Spinal cord (tissue), 10 donors: ENCODE data around the gene TMEM250. TPM values are rescaled to one million over a fixed set of nuclear protein-coding genes. Genes with fewer than 3 reads are reported as not detected.

Source experiments
- DNase-seq, 6 donors: peaks; one replicate each; pipeline versions ENCODE4 v3.0.0 to v3.0.0-alpha.2; 2013 to 2015; ENCODE audit warnings: low spot score in 6 of 6, low read depth in 4 of 6
- H3K27ac ChIP-seq: one replicate; pipeline ENCODE4 v1.5.1; 2013; ENCODE audit warnings: low read depth, low read length, control low read depth
- H3K27me3 ChIP-seq: one replicate; pipeline ENCODE4 v1.6.1; 2013; ENCODE audit warnings: low read length; ENCODE audit not compliant: control insufficient read depth, insufficient read depth
- H3K36me3 ChIP-seq: one replicate; pipeline ENCODE4 v1.6.1; 2013; ENCODE audit warnings: low read length; ENCODE audit not compliant: control insufficient read depth, insufficient read depth
- H3K4me1 ChIP-seq: one replicate; pipeline ENCODE4 v1.6.1; 2013; ENCODE audit warnings: low read length; ENCODE audit not compliant: control insufficient read depth, insufficient read depth
- H3K4me3 ChIP-seq: one replicate; pipeline ENCODE4 v1.5.1; 2013; ENCODE audit warnings: low read depth, low read length, control low read depth
- H3K9me3 ChIP-seq: one replicate; pipeline ENCODE4 v1.6.1; 2013; ENCODE audit warnings: low read length; ENCODE audit not compliant: control insufficient read depth, insufficient read depth
- WGBS: methylation state at CpG from one replicate; pipeline ENCODE4 v1.1.5; 2013; ENCODE audit warnings: missing lambda C conversion rate; ENCODE audit not compliant: insufficient coverage; 5-methylcytosine and 5-hydroxymethylcytosine counted together
- polyA plus RNA-seq, 2 donors: library from polyadenylated mRNA; unstranded; fragments of 120-200 nt; gene quantifications; one replicate each; pipeline ENCODE4 v1.2.1, GENCODE V29; 2013; ENCODE audit not compliant: insufficient read length in 2 of 2
- total RNA-seq, 2 donors: library from RNA; depleted of rRNA in 1 of 2; stranded (reverse); fragments of 120-200 nt in 1 of 2; fragments of >200 nt in 1 of 2; gene quantifications; one replicate each; pipeline versions ENCODE4 v1.2.3 to v1.2.4, GENCODE V29; 2013 to 2014
- donor health status: healthy.

Gene TMEM250
- total and polyA plus RNA-seq, 4 donors = 14.1 to 27.2 (median 25.3) TPM

DNA sequence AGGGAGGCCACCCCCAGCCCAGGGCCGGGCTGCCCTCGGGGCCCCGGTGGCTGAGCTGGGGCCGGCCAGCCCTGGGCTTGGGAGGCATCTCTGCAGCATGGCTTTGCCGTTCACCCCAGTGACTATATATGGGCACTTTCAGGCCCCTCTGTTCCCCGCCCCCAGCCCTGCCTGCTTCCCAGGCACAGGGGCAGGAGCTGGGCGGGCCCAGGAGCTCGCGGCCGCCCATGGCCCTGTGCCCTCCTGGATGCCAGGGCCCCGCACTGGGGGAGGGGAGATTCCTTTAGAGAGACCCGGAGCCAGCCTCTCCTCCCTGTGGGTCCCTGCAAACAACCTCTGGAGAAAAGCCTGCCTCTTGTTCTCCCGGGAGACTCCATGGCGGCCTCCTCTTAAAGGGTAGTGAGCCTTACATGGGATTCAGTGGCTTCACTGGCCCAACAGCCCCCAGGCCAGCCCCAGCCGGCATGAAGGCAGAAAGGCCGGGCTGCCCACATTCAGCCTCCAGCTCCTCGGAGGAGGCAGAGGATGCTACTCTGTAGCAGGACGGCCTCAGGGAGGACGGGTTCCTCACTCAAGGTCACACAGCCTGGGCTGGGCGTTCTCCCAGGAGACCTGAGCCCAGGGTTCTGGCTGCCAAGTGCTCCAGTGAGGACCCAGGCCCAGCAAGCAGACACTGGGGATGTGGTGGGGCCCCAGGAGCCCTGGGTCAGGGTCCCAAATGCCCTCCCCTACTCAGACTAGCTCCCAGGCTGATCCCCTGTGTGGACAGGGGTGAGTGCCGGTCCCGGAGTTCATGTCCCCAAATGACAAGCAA lies 27.7 kb downstream of the TMEM250 start:
- Histone ChIP-seq H3K4me1 (peaks cover 86% of the 10 kb centered on the region), H3K4me3 (no peak overlapping the region), H3K9me3 (no peaks in the 10 kb centered on the region), H3K27me3 (no peaks in the 10 kb centered on the region), H3K36me3 (peaks cover 33% of the 10 kb centered on the region), H3K27ac (peak overlapping the region; percentile 59)
- WGBS = 56% methylated on average over 16 of the region's 22 CpGs
- DNase-seq = peak in 2 of 6 donors; percentile 24 to 63

DNA sequence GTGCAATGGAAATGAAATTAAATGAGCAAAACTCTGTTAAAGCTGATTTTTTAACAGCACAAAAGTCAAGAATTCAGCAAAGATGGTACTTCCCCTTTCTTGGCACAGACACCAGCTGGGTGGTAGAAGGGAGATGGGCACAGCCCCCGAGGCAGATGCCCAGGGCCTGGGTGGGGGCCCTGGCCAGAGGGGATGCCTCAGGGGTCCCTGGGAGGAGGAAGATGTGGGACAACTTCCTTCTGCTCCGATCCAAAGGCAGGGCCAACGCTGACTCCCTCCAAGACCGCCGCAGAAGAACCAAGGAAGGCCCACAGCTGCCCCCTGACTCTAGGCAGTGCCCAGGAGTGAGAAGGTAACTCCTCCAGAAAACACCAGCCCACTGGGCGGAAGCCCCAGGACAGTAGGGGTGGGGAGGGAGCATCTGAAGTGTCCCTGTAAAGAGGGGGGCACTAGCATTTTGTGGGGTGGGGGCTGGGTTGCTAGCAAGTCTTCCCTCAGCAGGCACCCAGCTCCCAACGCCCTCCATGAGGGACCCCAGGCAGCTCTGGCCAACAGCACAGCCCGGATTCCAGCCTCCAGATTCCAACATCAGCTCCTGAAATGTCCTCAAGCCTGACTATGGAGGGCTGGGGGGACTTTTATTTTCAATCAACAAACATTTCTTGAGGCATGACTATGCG lies 28.5 kb downstream of the TMEM250 start:
- H3K27me3 ChIP-seq = no peaks in the 10 kb centered on the region
- H3K4me1 ChIP-seq = peaks cover 90% of the 10 kb centered on the region
- peaks cover 33% of the 10 kb centered on the region for H3K36me3 ChIP-seq
- peak overlapping the region; percentile 59 for H3K27ac ChIP-seq
- no peaks in the 10 kb centered on the region for H3K9me3 ChIP-seq
- no peak for DNase-seq
- H3K4me3 ChIP-seq = no peak overlapping the region
- WGBS = 40% methylated on average over 1 of the region's 9 CpGs

DNA sequence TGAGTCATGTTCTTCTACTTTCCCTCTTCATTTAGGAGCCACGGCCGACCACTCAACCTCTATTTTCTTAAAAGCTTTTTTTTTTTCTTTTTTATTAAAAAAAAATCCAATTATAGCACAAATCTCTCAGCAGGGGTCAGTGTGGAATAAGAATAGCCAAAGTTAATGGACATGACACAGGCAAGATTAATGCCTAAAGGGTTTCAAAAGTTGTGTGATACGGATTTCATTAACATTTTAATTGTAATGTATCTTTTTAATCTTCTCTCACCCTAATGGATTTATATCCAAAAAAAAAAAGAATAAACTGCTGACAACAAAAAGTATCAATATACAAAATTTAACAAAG lies 29.0 kb downstream of the TMEM250 start:
- Histone ChIP-seq H3K36me3 (peaks cover 33% of the 10 kb centered on the region), H3K27me3 (no peaks in the 10 kb centered on the region), H3K9me3 (no peaks in the 10 kb centered on the region), H3K4me1 (peaks cover 91% of the 10 kb centered on the region), H3K27ac (no peak overlapping the region), H3K4me3 (no peak overlapping the region)
- whole genome bisulfite sequencing = no CpG with 5 or more reads among the region's 3 CpGs
- peak in 1 of 6 donors; percentile 70 for DNase-seq

DNA sequence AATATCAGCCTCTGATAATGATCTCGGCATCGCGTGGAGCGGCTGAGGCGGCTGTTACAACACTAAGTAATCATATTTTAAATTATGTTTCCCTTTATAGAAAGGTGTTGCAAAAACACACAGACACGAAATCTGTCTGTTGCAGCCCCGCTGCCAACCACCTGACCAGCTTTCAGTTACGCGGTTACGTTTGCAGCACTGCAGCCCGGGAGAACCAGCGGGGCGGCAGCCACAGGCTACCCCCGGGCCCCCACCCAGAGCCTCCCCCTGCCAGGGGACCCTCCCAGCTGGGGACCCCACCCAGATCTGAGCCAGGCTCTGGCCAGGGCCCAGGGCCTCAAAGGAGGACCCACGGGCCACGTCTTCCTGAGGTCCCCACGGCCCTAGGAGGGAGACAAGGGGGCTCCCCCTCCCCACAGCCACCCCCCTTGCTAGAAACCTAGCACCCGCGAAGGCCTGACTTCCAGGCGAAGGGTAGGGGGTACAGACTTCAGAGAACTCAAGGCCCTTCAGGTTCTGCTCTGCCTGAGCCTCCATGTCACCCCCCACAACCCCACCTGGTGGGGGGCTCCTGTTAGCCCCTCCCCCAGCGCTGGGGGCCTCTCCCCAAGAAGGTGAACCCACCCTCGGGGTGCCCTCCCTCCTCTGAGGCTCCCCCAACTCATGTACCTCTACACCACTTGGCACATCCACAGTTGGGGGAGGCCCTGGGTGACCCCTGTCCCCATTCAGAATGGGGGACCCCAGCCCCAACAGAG lies 29.6 kb downstream of the TMEM250 start:
- Histone ChIP-seq H3K27ac (no peak overlapping the region), H3K9me3 (no peaks in the 10 kb centered on the region), H3K36me3 (peaks cover 36% of the 10 kb centered on the region), H3K27me3 (no peaks in the 10 kb centered on the region), H3K4me1 (peaks cover 88% of the 10 kb centered on the region), H3K4me3 (no peak overlapping the region)
- 54% methylated on average over 16 of the region's 22 CpGs for WGBS
- peak in 2 of 6 donors; percentile 56 to 77 for DNase-seq

- 80% methylated on average over 14 of the region's 15 CpGs for WGBS
- Histone ChIP-seq H3K27ac (no peak overlapping the region), H3K4me3 (no peak overlapping the region), H3K36me3 (peaks cover 35% of the 10 kb centered on the region), H3K9me3 (no peaks in the 10 kb centered on the region), H3K27me3 (no peaks in the 10 kb centered on the region), H3K4me1 (peaks cover 82% of the 10 kb centered on the region)
- DNase-seq = no peak
Measured at GRCh38 chr9:136088481-136088938, 30.2 kb downstream of the TMEM250 start.

- H3K36me3 ChIP-seq = peaks cover 31% of the 10 kb centered on the region
Measured at GRCh38 chr9:136087741-136088480, 30.8 kb downstream of the TMEM250 start.

GRCh38 chr9:136086951-136087740 lies 31.5 kb downstream of the TMEM250 start:
- no peak overlapping the region for H3K4me3 ChIP-seq
- H3K4me1 ChIP-seq = peaks cover 81% of the 10 kb centered on the region
- WGBS = 81% methylated on average over 21 of the region's 21 CpGs
- no peaks in the 10 kb centered on the region for H3K9me3 ChIP-seq
- no peak overlapping the region for H3K27ac ChIP-seq
- H3K36me3 ChIP-seq = peaks cover 30% of the 10 kb centered on the region
- H3K27me3 ChIP-seq = no peaks in the 10 kb centered on the region
- DNase-seq = no peak

More at GRCh38 chr9:136087741-136088480, 30.8 kb downstream of the TMEM250 start:
- Histone ChIP-seq H3K27ac (no peak overlapping the region), H3K27me3 (no peaks in the 10 kb centered on the region), H3K4me1 (peaks cover 82% of the 10 kb centered on the region), H3K4me3 (no peak overlapping the region), H3K9me3 (no peaks in the 10 kb centered on the region)
- no peak for DNase-seq
- 77% methylated on average over 24 of the region's 24 CpGs for WGBS

GRCh38 chr9:136086213-136086881 lies 32.3 kb downstream of the TMEM250 start:
- H3K36me3 ChIP-seq = peaks cover 33% of the 10 kb centered on the region
- no peak for DNase-seq
- no peak overlapping the region for H3K4me3 ChIP-seq
- H3K27me3 ChIP-seq = no peaks in the 10 kb centered on the region
- H3K9me3 ChIP-seq = no peaks in the 10 kb centered on the region
- peaks cover 81% of the 10 kb centered on the region for H3K4me1 ChIP-seq
- 71% methylated on average over 24 of the region's 24 CpGs for WGBS
- peak overlapping the region; percentile 42 for H3K27ac ChIP-seq
